ENCODE data around the gene EDEM2. TPM values are rescaled to one million over a fixed set of nuclear protein-coding genes. Genes with fewer than 3 reads are reported as not detected.

Gene EDEM2
- total and polyA plus RNA-seq, 2 of the 4 experiments (the other 2 are of a cell fraction) = 19.0 to 27.4 TPM

- TF ChIP-seq CTCF (conservative IDR thresholded peaks at IDR 0.05; ENCODE audit: low read depth, low read length) (peak; percentile 98), USF2 (IDR thresholded peaks at IDR 0.05; ENCODE audit: low read depth, low read length) (peak; percentile 47; the same call in 1 of the 2 replicates), BHLHE40 (IDR thresholded peaks at IDR 0.05; ENCODE audit: low read depth, low read length) (no peak), CEBPB (IDR thresholded peaks at IDR 0.05; ENCODE audit: low read depth, low read length) (no peak), NFE2L2 (IDR thresholded peaks at IDR 0.05; ENCODE audit: low read depth, low read length) (no peak)
Observed at GRCh38 chr20:35092524-35093266, 54.4 kb downstream of the EDEM2 start, which contains the start of gene TRPC4AP (continued).

Measured in IMR-90 (cell line).